WTC11 (cell line): Measurements from ENCODE around the gene GPC6. TPM values are rescaled to one million over a fixed set of nuclear protein-coding genes. Genes with fewer than 3 reads are reported as not detected.

Experiments used
- ATAC-seq: fragments of 200-7000 bp; cut with Tn5 transposase; 2 replicates; pipeline ENCODE4 v1.10.0; 2021; ENCODE audit warnings: mild to moderate bottlenecking, moderate library complexity
- CTCF ChIA-PET: fragments of 300-600 bp; sonication (Branson Sonifier 250); formaldehyde crosslinking; loops from one replicate; lab custom pipeline; 2021; ENCODE audit warnings: antibody characterized with exemption; lab: Charles Lee
- POLR2A ChIA-PET: fragments of 350-600 bp; sonication (Branson Sonifier 250); formaldehyde crosslinking; loops from one replicate; lab custom pipeline; 2021; ENCODE audit warnings: antibody characterized with exemption; lab: Charles Lee
- DNase-seq: peaks from one replicate; pipeline ENCODE4 v3.0.0; 2021; ENCODE audit warnings: low spot score
- H3K27ac Mint-ChIP-seq: 2 replicates; pipeline ENCODE4 v1.8.0; 2021; ENCODE audit warnings: mixed read lengths
- H3K27me3 Mint-ChIP-seq: 2 replicates; pipeline ENCODE4 v1.8.0; 2021; ENCODE audit warnings: low read depth, mild to moderate bottlenecking, moderate library complexity, mixed read lengths
- H3K36me3 Mint-ChIP-seq: 2 replicates; pipeline ENCODE4 v1.8.0; 2021; ENCODE audit warnings: mixed read lengths
- H3K4me1 Mint-ChIP-seq: 2 replicates; pipeline ENCODE4 v1.8.0; 2022; ENCODE audit warnings: mixed read lengths
- H3K4me3 Mint-ChIP-seq: 2 replicates; pipeline ENCODE4 v1.8.0; 2021; ENCODE audit warnings: mild to moderate bottlenecking, moderate library complexity, mixed read lengths
- H3K9me3 Mint-ChIP-seq: 2 replicates; pipeline ENCODE4 v1.8.0; 2021; ENCODE audit warnings: mixed read lengths
- AR ChIP-seq: fragments of 250-450 bp; sonication (Bioruptor Pico); IDR thresholded peaks from 2 replicates; pipeline ENCODE4 v1.9.0; 2021; ENCODE audit warnings: mild to moderate bottlenecking
- ATF3 ChIP-seq: sonication (generic); formaldehyde crosslinking; conservative IDR thresholded peaks from 2 replicates; pipeline ENCODE4 v1.8.1; 2022; ENCODE audit warnings: mild to moderate bottlenecking, missing genetic modification reagents
- E2F5 ChIP-seq: sonication (generic); formaldehyde crosslinking; IDR thresholded peaks from 2 replicates; pipeline ENCODE4 v1.8.1; 2022; ENCODE audit warnings: mild to moderate bottlenecking, moderate library complexity, missing genetic modification reagents
- EMX1 ChIP-seq: fragments of 250-450 bp; sonication (Bioruptor Pico); IDR thresholded peaks from 2 replicates; pipeline ENCODE4 v1.8.0; 2021; ENCODE audit warnings: mild to moderate bottlenecking
- ERG ChIP-seq: fragments of 250-450 bp; sonication (Bioruptor Pico); IDR thresholded peaks from 2 replicates; pipeline ENCODE4 v1.8.0; 2021; ENCODE audit warnings: mild to moderate bottlenecking
- FOXP1 ChIP-seq: sonication (generic); formaldehyde crosslinking; IDR thresholded peaks from 2 replicates; pipeline ENCODE4 v1.8.0; 2022; ENCODE audit warnings: missing genetic modification reagents, mild to moderate bottlenecking, moderate library complexity, borderline replicate concordance
- FOXP4 ChIP-seq: sonication (generic); formaldehyde crosslinking; IDR thresholded peaks from 2 replicates; pipeline ENCODE4 v1.8.0; 2022; ENCODE audit warnings: mild to moderate bottlenecking, missing genetic modification reagents
- NFE2L1 ChIP-seq: sonication (generic); formaldehyde crosslinking; IDR thresholded peaks from 2 replicates; pipeline ENCODE4 v1.8.1; 2023; ENCODE audit warnings: missing genetic modification reagents
- NR1H2 ChIP-seq: sonication (generic); formaldehyde crosslinking; IDR thresholded peaks from 2 replicates; pipeline ENCODE4 v1.9.0; 2021; ENCODE audit warnings: mild to moderate bottlenecking, moderate library complexity, missing genetic modification reagents
- NR2C2 ChIP-seq: sonication (generic); formaldehyde crosslinking; IDR thresholded peaks from 2 replicates; pipeline ENCODE4 v1.8.0; 2022; ENCODE audit warnings: mild to moderate bottlenecking, missing genetic modification reagents
- PREB ChIP-seq: sonication (generic); formaldehyde crosslinking; IDR thresholded peaks from 2 replicates; pipeline ENCODE4 v1.8.1; 2022; ENCODE audit warnings: mild to moderate bottlenecking, missing genetic modification reagents, moderate library complexity, borderline replicate concordance
- SP1 ChIP-seq: sonication (generic); formaldehyde crosslinking; conservative IDR thresholded peaks from 2 replicates; pipeline ENCODE4 v1.8.1; 2022; ENCODE audit warnings: missing genetic modification reagents
- TP53 ChIP-seq: sonication (generic); formaldehyde crosslinking; IDR thresholded peaks from 2 replicates; pipeline ENCODE4 v1.8.1; 2023; ENCODE audit warnings: mild to moderate bottlenecking, missing genetic modification reagents
- USF1 ChIP-seq: sonication (generic); formaldehyde crosslinking; IDR thresholded peaks from 2 replicates; pipeline ENCODE4 v1.8.0; 2022; ENCODE audit warnings: mild to moderate bottlenecking, missing genetic modification reagents
- USF2 ChIP-seq: sonication (generic); formaldehyde crosslinking; IDR thresholded peaks from 2 replicates; pipeline ENCODE4 v1.8.1; 2023; ENCODE audit warnings: mild to moderate bottlenecking, missing genetic modification reagents, moderate library complexity
- ZNF232 ChIP-seq: sonication (generic); formaldehyde crosslinking; IDR thresholded peaks from 2 replicates; pipeline ENCODE4 v1.8.0; 2022; ENCODE audit warnings: mild to moderate bottlenecking, missing genetic modification reagents
- ZNF425 ChIP-seq: fragments of 250-450 bp; sonication (Bioruptor Pico); conservative IDR thresholded peaks from 2 replicates; pipeline ENCODE4 v1.9.0; 2021; ENCODE audit warnings: mild to moderate bottlenecking
- ZSCAN18 ChIP-seq: fragments of 250-450 bp; sonication (Bioruptor Pico); IDR thresholded peaks from 2 replicates; pipeline ENCODE4 v2.1.2; 2022; ENCODE audit warnings: mild to moderate bottlenecking, moderate library complexity
- total RNA-seq: library from RNA; stranded (reverse); gene quantifications from 3 replicates; pipeline ENCODE4 v1.2.3, GENCODE V29; 2021

Gene GPC6
- total RNA-seq, 1 experiment from 2014 or later = 19.5 TPM

- TF ChIP-seq ZSCAN18 (CRISPR knock-in tag) = no peak
- TF ChIP-seq NR1H2 (CRISPR knock-in tag) = no peak
- no peak for TF ChIP-seq AR (CRISPR knock-in tag)
- no peak for TF ChIP-seq NR2C2 (CRISPR knock-in tag)
- no peak for TF ChIP-seq ERG
Measured at GRCh38 chr13:93927431-93927830, 700.8 kb downstream of the GPC6 start (continued).

GRCh38 chr13:93932901-93933300 lies 706.3 kb downstream of the GPC6 start:
- DNase-seq (no peak), ATAC-seq (no peak)
- Mint-ChIP-seq H3K36me3 (no peaks in the 10 kb centered on the region), H3K9me3 (peaks cover 5% of the 10 kb centered on the region; the same call in 1 of the 2 replicates), H3K4me1 (no peaks in the 10 kb centered on the region), H3K4me3 (no peak overlapping the region), H3K27ac (no peak overlapping the region), H3K27me3 (no peaks in the 10 kb centered on the region)
- ChIA-PET CTCF (no interaction called here), POLR2A (no interaction called here)
- no peak for TF ChIP-seq USF2 (CRISPR knock-in tag)
- no peak for TF ChIP-seq FOXP1 (CRISPR knock-in tag)
- no peak for TF ChIP-seq NR1H2 (CRISPR knock-in tag)
- TF ChIP-seq ATF3 (CRISPR knock-in tag) = no peak
- no peak for TF ChIP-seq SP1 (CRISPR knock-in tag)

GRCh38 chr13:93936901-93937300 lies 710.3 kb downstream of the GPC6 start:
- Mint-ChIP-seq H3K27ac (no peak overlapping the region), H3K36me3 (no peaks in the 10 kb centered on the region), H3K4me1 (no peaks in the 10 kb centered on the region), H3K27me3 (no peaks in the 10 kb centered on the region), H3K4me3 (no peak overlapping the region), H3K9me3 (0 out of 2 replicates have a peak, but pooled peaks cover 5% of the 10 kb centered on the region)
- ATAC-seq = no peak
- ChIA-PET CTCF (no interaction called here), POLR2A (no interaction called here)
- no peak for DNase-seq
- no peak for TF ChIP-seq PREB (CRISPR knock-in tag)
- no peak for TF ChIP-seq USF1 (CRISPR knock-in tag)
- no peak for TF ChIP-seq NFE2L1 (CRISPR knock-in tag)
- no peak for TF ChIP-seq FOXP4 (CRISPR knock-in tag)
- no peak for TF ChIP-seq ZNF232 (CRISPR knock-in tag)
- TF ChIP-seq E2F5 (CRISPR knock-in tag) = no peak
- TF ChIP-seq TP53 (CRISPR knock-in tag) = no peak
- no peak for TF ChIP-seq ZNF425
- TF ChIP-seq EMX1 (CRISPR knock-in tag) = no peak
